ENCODE results near the gene NFIC.

NFIC gene

GRCh38 chr19:3358689-3359014 is 7.7 kb upstream of the NFIC start:
- no peak for FAIRE-seq
- no peak for DNase-seq (ENCODE audit: low spot score)

GRCh38 chr19:3359015-3359918 is 7.1 kb upstream of the NFIC start:
- FAIRE-seq (no peak), DNase-seq (ENCODE audit: low spot score) (no peak)

GRCh38 chr19:3359919-3360420 is 6.4 kb upstream of the NFIC start:
- FAIRE-seq = no peak
- no peak for DNase-seq (ENCODE audit: low spot score)

GRCh38 chr19:3360421-3361383 is 5.7 kb upstream of the NFIC start:
- DNase-seq (ENCODE audit: low spot score) (no peak), FAIRE-seq (no peak)

GRCh38 chr19:3361384-3362216 is 4.8 kb upstream of the NFIC start:
- DNase-seq (ENCODE audit: low spot score) (no peak), FAIRE-seq (no peak)

- DNase-seq (ENCODE audit: low spot score) (no peak), FAIRE-seq (no peak)
Observed at GRCh38 chr19:3362217-3362906, 4.0 kb upstream of the NFIC start.

- FAIRE-seq (no peak), DNase-seq (ENCODE audit: low spot score) (no peak)
Observed at GRCh38 chr19:3363841-3364500, 2.4 kb upstream of the NFIC start.

GRCh38 chr19:3364501-3364858 is 1.9 kb upstream of the NFIC start:
- FAIRE-seq (no peak), DNase-seq (ENCODE audit: low spot score) (no peak)

- no peak for FAIRE-seq
- no peak for DNase-seq (ENCODE audit: low spot score)
Observed at GRCh38 chr19:3365093-3365835, 1.1 kb upstream of the NFIC start.

GRCh38 chr19:3366753-3367627 is 607 bp downstream of the NFIC start:
- FAIRE-seq = no peak
- DNase-seq (ENCODE audit: low spot score) = peak; percentile 29

- DNase-seq (ENCODE audit: low spot score) = no peak
- FAIRE-seq = no peak
Observed at GRCh38 chr19:3367628-3368440, 1.5 kb downstream of the NFIC start.

GRCh38 chr19:3368441-3368795 is 2.0 kb downstream of the NFIC start:
- FAIRE-seq = no peak

GRCh38 chr19:3368848-3369336 is 2.5 kb downstream of the NFIC start:
- FAIRE-seq (no peak), DNase-seq (ENCODE audit: low spot score) (no peak)

More at GRCh38 chr19:3368441-3368795, 2.0 kb downstream of the NFIC start:
- no peak for DNase-seq (ENCODE audit: low spot score)

GRCh38 chr19:3369337-3370213 is 3.2 kb downstream of the NFIC start:
- no peak for FAIRE-seq
- no peak for DNase-seq (ENCODE audit: low spot score)

GRCh38 chr19:3370214-3370720 is 3.9 kb downstream of the NFIC start:
- no peak for DNase-seq (ENCODE audit: low spot score)
- no peak for FAIRE-seq

Data from RCC 7860 (cell line).